Measurements from ENCODE around the gene RRAGC.

RRAGC gene, protein sequence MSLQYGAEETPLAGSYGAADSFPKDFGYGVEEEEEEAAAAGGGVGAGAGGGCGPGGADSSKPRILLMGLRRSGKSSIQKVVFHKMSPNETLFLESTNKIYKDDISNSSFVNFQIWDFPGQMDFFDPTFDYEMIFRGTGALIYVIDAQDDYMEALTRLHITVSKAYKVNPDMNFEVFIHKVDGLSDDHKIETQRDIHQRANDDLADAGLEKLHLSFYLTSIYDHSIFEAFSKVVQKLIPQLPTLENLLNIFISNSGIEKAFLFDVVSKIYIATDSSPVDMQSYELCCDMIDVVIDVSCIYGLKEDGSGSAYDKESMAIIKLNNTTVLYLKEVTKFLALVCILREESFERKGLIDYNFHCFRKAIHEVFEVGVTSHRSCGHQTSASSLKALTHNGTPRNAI

DNA sequence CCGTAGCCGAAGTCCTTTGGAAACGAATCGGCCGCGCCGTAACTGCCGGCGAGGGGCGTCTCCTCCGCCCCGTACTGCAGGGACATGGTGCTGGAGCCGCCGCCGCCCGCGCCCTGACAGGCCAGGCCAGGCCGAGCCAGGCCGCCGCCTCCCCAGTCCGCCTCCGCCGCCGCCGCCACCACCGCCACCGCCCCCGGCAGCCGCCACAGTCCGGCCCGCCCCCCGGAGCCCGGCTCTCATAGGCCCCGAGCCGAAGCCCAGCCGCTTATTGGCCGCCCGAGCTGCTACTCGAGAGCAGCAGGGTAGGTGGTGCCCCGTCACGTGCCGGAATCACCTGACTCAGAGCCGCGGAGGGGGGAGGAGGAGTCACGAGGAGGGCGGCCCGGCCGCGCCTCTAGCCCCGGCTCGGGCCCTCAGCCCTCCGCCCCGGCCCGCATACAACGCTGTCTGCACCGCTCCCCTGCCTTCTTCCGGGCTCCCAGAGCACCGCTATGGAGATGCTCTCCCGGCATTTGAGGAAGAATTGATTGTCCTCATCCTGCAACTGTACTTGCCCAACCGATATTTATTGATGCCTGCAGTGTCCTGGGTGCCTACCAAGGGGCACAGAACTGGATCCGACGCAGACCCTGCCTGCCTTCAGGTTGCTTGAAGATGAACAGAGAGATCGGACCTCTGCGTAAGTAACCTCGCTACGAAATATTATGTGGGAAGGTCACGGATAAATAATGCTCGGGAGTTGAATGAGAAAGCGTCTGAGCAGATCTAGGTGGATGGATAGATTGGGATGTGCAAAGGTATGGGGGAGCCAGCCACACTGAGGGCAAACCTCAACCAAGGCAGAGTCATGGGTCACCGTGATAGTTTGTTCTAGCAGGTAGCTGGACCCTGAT, at the start of gene RRAGC:
Gene RRAGC (minus strand): TSS at position 212 of the 893 bp plus-strand sequence. CDS start 126 bp downstream, at position 86.
- Histone ChIP-seq H3K79me2 (ENCODE audit: insufficient read depth, low read length) (peaks cover 66% of the 10 kb centered on the region), H3K4me2 (ENCODE audit: insufficient read depth, low read length) (peak within 1 kb of the TSS; percentile 93), H3K27ac (ENCODE audit: low read length) (peak within 1 kb of the TSS; percentile 88), H2AFZ (ENCODE audit: low read depth, low read length) (peak within 1 kb of the TSS; percentile 100), H4K20me1 (ENCODE audit: insufficient read depth, low read length) (peaks cover 15% of the 10 kb centered on the region; the same call in 1 of the 2 replicates), H3K4me3 (ENCODE audit: low read depth in 1 of 2, low read length in 2 of 2) (peak within 1 kb of the TSS; percentile 90), H3K9me3 (ENCODE audit: insufficient read depth, low read length, severe bottlenecking) (no peaks in the 10 kb centered on the region), H3K4me1 (ENCODE audit: insufficient read depth, low read length) (peaks cover 58% of the 10 kb centered on the region), H3K9ac (ENCODE audit: low read depth, low read length) (peak within 1 kb of the TSS; percentile 74), H3K36me3 (ENCODE audit: insufficient read depth, low read length) (peaks cover 46% of the 10 kb centered on the region), H3K27me3 (ENCODE audit: insufficient read depth, low read length, poor library complexity) (no peaks in the 10 kb centered on the region)
- TF ChIP-seq, protein P1, sequence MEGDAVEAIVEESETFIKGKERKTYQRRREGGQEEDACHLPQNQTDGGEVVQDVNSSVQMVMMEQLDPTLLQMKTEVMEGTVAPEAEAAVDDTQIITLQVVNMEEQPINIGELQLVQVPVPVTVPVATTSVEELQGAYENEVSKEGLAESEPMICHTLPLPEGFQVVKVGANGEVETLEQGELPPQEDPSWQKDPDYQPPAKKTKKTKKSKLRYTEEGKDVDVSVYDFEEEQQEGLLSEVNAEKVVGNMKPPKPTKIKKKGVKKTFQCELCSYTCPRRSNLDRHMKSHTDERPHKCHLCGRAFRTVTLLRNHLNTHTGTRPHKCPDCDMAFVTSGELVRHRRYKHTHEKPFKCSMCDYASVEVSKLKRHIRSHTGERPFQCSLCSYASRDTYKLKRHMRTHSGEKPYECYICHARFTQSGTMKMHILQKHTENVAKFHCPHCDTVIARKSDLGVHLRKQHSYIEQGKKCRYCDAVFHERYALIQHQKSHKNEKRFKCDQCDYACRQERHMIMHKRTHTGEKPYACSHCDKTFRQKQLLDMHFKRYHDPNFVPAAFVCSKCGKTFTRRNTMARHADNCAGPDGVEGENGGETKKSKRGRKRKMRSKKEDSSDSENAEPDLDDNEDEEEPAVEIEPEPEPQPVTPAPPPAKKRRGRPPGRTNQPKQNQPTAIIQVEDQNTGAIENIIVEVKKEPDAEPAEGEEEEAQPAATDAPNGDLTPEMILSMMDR (IDR thresholded peaks at IDR 0.05; ENCODE audit: borderline replicate concordance, extremely low read depth, low read length, poor library complexity, severe bottlenecking) = no peak
- TF ChIP-seq EZH2 (IDR thresholded peaks at IDR 0.05; ENCODE audit: borderline replicate concordance, low read depth, low read length, severe bottlenecking) = no peak
- DNase-seq = peak; percentile 99
- ATAC-seq (ENCODE audit: insufficient read depth, low read depth) = peak; percentile 99

DNA sequence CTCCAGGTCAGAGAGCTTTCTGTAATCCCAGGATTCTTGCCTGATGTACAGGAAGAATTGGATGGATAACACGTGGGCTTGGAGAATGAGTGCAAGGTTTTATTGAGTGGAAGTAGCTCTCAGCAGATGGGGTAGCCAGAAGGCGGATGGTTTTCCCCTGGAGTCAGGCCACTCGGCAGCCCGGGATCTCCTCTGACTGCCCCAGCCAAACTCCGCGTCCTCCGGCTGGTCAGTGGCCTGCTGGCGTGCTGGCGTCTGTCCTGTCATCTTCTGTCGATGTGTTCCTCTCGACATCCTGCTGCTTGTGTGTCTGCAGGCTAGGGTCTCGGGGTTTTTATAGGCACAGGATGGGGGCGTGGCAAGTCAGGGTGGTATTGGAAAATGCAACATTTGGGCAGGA, 49.2 kb upstream of the RRAGC start:
- no peak overlapping the region for H2AFZ ChIP-seq (ENCODE audit: low read depth, low read length)
- no peaks in the 10 kb centered on the region for H3K79me2 ChIP-seq (ENCODE audit: insufficient read depth, low read length)
- H3K4me3 ChIP-seq (ENCODE audit: low read depth in 1 of 2, low read length in 2 of 2) = no peak overlapping the region
- no peaks in the 10 kb centered on the region for H3K27me3 ChIP-seq (ENCODE audit: insufficient read depth, low read length, poor library complexity)
- H3K4me2 ChIP-seq (ENCODE audit: insufficient read depth, low read length) = no peak overlapping the region
- H3K9ac ChIP-seq (ENCODE audit: low read depth, low read length) = no peak overlapping the region
- no peak for ATAC-seq (ENCODE audit: insufficient read depth, low read depth)
- DNase-seq = no peak
- peaks cover 2% of the 10 kb centered on the region for H3K9me3 ChIP-seq (ENCODE audit: insufficient read depth, low read length, severe bottlenecking)
- no peak for TF ChIP-seq EZH2 (IDR thresholded peaks at IDR 0.05; ENCODE audit: borderline replicate concordance, low read depth, low read length, severe bottlenecking)
- TF ChIP-seq, protein P1 (IDR thresholded peaks at IDR 0.05; ENCODE audit: borderline replicate concordance, extremely low read depth, low read length, poor library complexity, severe bottlenecking) = no peak
- no peak overlapping the region for H3K27ac ChIP-seq (ENCODE audit: low read length)
- H3K36me3 ChIP-seq (ENCODE audit: insufficient read depth, low read length) = no peaks in the 10 kb centered on the region
- no peaks in the 10 kb centered on the region for H4K20me1 ChIP-seq (ENCODE audit: insufficient read depth, low read length)
- no peaks in the 10 kb centered on the region for H3K4me1 ChIP-seq (ENCODE audit: insufficient read depth, low read length)

DNA sequence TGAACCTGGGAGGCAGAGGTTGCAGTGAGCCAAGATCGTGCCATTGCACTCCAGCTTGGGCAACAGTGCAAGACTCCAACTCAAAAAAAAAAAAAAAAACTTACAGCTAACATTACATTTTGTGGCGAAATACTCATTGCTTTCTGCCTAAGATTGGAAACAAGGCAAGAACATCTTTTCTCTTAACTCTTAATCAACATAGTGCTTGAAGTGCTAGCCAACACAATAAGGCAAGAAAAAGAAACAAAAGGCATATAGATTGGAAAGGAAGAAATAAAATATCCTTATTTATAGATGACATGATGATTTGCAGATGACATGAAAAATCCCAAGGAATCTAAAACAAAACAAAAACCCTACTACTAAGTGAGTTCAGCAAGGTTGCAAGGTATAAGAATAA, 46.4 kb upstream of the RRAGC start:
- H3K27ac ChIP-seq (ENCODE audit: low read length) = no peak overlapping the region
- no peaks in the 10 kb centered on the region for H3K79me2 ChIP-seq (ENCODE audit: insufficient read depth, low read length)
- ATAC-seq (ENCODE audit: insufficient read depth, low read depth) (no peak), DNase-seq (no peak)
- no peaks in the 10 kb centered on the region for H3K4me1 ChIP-seq (ENCODE audit: insufficient read depth, low read length)
- no peak overlapping the region for H2AFZ ChIP-seq (ENCODE audit: low read depth, low read length)
- no peak overlapping the region for H3K4me3 ChIP-seq (ENCODE audit: low read depth in 1 of 2, low read length in 2 of 2)
- no peak overlapping the region for H3K4me2 ChIP-seq (ENCODE audit: insufficient read depth, low read length)
- no peak overlapping the region for H3K9ac ChIP-seq (ENCODE audit: low read depth, low read length)
- H3K27me3 ChIP-seq (ENCODE audit: insufficient read depth, low read length, poor library complexity) = no peaks in the 10 kb centered on the region
- H4K20me1 ChIP-seq (ENCODE audit: insufficient read depth, low read length) = no peaks in the 10 kb centered on the region
- peaks cover 2% of the 10 kb centered on the region for H3K9me3 ChIP-seq (ENCODE audit: insufficient read depth, low read length, severe bottlenecking)
- H3K36me3 ChIP-seq (ENCODE audit: insufficient read depth, low read length) = no peaks in the 10 kb centered on the region
- TF ChIP-seq, protein P1 (IDR thresholded peaks at IDR 0.05; ENCODE audit: borderline replicate concordance, extremely low read depth, low read length, poor library complexity, severe bottlenecking) = no peak
- no peak for TF ChIP-seq EZH2 (IDR thresholded peaks at IDR 0.05; ENCODE audit: borderline replicate concordance, low read depth, low read length, severe bottlenecking)

Measured in DND-41 (cell line).